Stimulated activated CD8-positive, alpha-beta memory T cell treated with anti-CD3 and anti-CD28 coated beads, Interleukin-15, amount 100 ng/mL, for 4 hours (primary cell): ENCODE measurements around the gene INSYN2A.

ENCODE experiments used
- DNase-seq, 2 donors: peaks; one replicate each; pipeline ENCODE4 v3.0.0-alpha.2; 2020; ENCODE audit warnings: low read depth in 2 of 2

The INSYN2A gene

DNA sequence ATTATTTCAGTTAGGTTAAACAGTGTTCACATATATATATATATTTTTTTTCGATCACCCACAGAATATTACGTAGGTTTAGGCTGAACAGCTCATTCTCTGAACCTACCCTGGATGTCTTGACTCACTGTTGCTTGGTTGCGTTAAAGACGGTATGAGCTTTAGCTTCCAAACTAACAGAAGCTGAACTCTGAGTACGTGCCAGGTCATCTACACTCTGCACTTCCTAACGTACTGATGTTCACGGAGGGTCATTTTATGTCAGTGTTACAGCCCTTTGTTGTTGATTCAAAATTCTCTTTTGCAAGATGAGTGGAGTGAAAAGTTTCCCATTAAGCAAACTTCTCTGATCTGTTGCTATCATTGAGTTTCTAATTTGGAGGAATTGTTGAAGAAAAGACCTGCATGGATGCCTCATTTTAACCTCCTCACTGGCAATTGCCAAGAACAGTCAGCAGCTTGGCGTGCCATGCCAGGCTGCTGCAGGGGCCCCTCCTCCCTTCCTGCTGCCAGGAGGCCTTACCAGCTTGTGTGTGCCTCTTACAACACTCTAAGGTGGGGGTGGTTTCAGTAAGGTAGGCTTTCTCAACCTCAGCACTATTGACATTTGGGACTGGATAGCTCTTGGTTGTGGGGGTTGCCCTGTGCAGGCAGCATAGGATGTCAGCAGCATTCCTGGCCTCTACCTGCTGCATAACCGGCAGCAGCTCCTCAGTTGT, 44.3 kb downstream of the INSYN2A start:
- no peak for DNase-seq

DNA sequence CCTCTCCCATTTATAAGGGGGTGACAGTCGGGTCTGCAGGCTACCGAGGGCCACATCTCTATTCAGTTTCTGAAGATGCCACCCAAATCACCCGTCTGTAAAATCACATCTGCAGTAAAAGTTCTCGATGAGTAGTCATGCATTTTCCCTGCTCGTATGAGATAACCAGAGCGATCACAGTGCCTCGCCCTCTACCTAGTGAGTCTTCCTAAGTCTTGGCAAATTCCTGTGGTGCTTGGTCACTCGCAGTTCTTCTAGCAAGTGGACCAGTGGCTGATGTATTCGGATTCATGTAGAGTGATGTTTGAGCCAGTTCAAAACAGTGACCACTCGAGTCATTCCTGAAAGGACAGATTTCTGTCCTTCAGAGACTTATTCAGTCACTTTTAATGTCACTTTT, 44.9 kb downstream of the INSYN2A start:
- DNase-seq = no peak

DNA sequence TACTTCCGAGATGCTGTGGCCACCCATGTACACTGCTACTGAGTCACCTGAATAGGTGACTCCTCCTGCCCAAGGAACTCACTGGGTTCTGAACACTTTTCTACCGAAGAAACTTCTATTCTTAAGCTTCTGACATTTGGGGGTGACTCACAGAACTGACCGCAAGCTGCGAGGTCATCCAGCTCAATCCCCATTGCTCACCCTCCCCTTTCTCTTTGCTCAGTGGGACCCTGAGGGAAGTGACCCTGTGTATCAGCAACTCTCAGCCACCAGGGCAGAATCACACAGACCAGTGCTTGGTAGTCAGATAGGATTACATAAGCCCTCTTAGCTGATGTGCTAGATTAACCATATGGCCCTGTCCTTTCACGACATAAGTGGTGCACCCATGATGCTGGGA, 46.3 kb downstream of the INSYN2A start:
- no peak for DNase-seq

DNA sequence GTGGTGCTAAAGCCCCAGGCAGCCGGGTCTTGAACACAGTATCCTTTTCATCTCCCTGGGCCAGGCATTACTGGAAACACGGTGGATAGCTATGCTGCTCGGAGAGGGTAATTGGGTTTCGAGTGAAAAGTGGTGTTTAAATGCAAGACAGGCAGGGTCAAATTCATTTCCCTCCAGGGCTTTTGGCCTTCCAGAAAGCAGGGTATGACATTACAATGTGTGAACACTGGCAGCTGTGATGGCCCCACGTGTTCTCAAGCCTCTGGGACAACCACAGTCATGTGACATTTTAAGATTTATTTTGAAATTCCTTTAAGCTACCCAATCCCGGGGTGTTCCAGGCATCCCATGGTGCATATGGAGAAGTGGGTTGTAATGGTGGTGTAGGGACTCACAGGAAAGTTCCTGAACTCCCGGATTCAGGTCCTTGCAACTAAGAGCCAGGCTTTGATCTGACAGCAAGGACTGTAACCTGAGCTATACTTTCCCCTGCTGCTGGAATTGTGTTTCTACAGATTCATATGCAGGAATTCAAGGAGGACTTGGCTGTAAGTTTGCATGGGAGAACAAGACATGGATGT, 46.8 kb downstream of the INSYN2A start:
- DNase-seq = no peak

DNA sequence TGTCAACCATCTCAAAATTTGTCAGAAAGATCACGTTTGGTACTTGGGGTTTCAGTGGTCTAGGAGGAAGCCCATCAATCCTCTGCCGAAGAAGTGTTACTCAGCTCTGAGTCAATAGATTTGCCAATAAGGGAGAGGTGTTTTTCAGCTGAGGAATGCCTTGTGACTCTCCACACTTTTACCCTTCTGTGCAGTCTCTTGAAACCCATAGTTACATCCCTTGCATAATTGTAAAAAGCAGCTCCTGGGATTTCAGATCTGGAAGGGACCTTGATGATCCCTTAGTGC, 47.5 kb downstream of the INSYN2A start:
- DNase-seq = no peak

DNA sequence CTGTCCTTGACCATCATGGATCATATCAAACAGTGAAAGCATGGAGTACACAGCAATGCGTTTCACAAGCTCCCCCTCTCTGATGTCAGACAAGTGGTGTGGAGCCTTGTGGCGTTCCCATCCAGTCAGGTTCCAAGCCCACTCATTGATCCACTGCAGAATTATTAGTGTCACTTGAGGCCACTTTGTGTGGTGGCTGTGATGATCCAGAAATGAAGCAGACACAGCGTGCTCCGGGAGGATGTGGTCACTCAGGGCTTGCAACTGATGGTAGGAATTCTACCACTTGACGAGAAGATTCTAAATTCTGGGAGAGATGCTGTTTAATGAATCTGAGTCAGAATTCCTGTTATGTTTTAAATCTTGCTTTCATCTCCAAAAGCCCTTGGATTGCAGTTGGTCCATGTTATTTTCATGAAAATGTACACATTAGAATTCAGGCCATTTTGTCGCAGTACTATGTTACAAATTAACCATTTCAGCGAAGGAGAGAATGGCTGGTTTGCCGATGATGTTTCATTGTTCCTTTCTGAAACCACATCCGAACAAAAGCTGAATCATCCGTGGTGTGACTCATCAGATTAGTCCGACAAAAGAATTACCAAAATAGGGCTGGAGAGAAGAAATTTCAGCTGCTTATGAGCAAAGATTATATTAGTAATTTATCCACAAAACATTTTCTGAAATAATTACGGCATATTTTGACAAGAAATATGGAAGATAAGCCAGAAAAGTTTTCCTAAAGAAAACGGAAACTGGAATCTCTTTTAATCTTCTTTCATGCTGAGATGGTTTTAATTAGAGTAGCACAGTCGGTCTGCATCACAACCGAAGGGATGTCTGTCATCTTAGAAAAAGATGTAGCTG, 48.1 kb downstream of the INSYN2A start:
- DNase-seq = no peak

DNA sequence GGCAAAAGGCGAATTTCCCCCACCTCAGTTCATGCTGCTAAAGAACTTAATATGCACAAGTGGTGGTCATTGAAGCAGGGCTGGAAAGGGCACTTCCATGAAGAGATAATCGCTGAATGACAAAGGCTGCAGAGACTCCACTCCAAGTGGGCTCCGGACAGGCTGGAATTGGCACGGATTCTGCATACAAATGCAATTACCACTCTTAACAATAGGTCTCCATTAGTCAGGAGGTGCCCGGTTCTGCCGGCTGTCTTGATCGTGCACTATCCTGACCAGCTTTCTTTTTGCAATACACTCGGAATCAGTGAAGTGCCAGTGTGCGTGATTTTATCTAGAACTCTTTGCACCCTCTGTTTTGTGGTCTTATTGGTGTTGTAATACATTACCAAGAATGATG, 49.7 kb downstream of the INSYN2A start:
- no peak for DNase-seq
